GM18873 (cell line): Measurements from ENCODE around the gene GDNF.
"Not testable (repeated sequence)": the region's sequence is repeated elsewhere in the genome, so short reads cannot be mapped to it uniquely, and the experiment has no call there.

Experiments used
- ATAC-seq: cut with Tn5 transposase; IDR thresholded peaks from one replicate; pipeline ENCODE4 v1.9.1; 2021; ENCODE audit warnings: mild to moderate bottlenecking, moderate library complexity, moderate number of reproducible peaks; ENCODE audit not compliant: unreplicated experiment, low FRiP score

GDNF gene

DNA sequence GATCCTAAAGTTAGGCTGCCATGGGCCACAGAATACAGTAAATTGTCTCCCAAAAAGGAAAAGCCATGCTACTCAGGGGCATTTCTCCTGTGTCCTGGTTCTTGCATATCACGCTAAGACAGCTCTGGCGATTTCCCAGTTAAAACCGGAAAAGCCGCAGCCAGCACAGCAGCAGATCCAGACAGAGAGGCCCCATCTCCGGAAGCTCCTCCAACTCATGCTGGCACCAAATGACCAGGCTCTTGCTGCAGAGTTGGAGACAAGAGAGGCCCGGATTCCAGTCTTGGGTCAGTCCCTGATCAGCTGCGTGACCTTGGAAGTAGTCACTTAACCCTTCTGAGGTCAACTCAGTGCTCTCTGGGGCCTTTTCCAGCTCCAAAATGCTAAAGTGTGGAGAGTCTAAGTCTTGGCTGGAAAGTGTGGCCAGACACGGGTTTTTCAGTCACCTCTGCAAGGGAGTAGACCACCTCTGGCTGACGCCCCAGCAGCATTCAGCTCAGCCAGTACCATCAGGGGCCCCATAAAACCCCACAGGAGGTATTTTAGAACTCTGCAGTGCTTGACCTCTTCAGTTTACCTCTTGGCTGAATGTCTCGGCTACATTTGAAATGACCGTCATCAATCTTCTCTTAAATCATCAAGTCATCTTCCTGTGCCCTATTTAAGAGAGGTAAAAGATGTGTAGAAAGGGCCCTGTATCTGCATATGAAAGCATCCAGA, 16.2 kb downstream of the GDNF start:
- ATAC-seq, result no peak

- no peak for ATAC-seq
Measured at GRCh38 chr5:37816883-37817282, 23.0 kb downstream of the GDNF start.

DNA sequence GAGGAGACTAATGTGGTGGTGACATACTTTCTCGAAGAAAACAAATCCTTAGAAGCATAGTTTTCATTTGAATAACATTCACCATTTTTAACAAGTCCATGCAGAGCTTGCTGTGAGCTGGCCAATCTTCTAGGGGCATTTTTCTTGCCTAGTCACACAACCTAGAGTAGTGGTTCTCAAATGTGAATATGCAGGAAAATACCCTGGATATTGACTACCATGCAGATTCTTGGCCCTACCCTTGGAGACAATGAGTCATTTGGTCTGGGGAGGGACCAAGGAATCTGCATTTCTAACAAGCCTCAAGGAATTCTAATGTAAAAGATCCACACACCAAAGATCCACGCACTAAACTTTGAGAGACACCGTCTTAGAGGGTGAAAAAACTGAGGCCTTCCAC, 23.5 kb downstream of the GDNF start:
- ATAC-seq, result no peak

DNA sequence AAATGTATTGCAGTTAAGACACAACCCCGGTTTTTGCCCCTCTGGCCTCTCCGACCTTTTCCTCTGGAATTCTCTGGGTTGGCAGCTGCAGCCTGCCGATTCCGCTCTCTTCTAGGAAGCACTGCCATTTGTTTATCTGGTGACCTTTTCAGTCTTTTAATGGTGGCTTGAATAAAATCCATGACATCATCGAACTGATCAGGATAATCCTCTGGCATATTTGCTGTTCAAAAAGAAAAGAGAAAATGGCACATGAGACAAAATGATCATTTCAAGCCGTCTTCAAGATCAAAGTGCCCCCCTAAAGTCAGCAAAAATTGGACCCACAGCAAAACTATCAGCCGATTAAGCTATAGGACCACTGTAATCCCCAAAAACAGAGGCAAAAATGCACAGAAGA, 23.9 kb downstream of the GDNF start:
- ATAC-seq, result no peak

DNA sequence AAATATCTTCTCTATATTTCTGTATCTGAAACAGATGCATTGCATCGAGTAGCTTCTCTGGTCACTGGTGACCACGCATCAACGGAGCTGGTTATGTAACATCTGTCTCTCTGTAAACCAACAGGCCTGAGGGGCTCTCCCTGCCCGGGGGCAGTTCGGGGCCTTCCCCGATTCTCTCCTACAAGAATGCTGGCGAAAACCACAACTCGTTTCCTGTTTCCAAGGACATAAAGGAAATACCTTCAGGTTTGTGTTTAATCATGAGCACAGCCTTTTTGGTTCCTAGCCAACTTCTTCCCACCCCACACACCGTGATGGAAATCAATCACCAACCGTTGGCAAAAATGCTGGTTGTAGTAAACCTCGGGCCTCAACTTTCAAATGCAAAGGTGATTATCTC, 25.1 kb downstream of the GDNF start:
- no peak for ATAC-seq

GRCh38 chr5:37812365-37812764, 27.5 kb downstream of the GDNF start:
- no peak for ATAC-seq

- ATAC-seq, result no peak
Measured at GRCh38 chr5:37811866-37812265, 28.0 kb downstream of the GDNF start.

DNA sequence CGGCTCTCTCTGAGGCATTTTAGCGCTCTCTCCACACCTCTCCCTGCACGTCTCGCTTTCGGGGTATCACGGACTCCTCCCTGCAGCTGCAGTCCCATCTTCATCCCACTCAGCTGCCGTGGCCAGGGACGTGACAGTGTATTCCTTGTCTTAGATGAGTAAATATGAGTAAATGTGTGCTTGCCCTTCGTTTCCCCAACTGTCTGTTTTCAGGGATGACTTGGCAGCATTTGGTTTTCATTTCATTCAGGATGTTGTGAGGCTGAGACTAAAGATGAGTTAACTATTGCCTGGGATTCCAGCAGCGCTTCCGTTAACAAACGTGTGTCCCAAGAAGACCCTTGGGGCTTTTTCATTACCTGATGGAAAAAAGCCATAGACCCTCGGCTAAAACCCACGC, 29.5 kb downstream of the GDNF start:
- ATAC-seq, result no peak

GRCh38 chr5:37808945-37809344, 30.9 kb downstream of the GDNF start:
- no peak for ATAC-seq

- ATAC-seq, result no peak
Measured at GRCh38 chr5:37807621-37808301, 32.1 kb downstream of the GDNF start.

DNA sequence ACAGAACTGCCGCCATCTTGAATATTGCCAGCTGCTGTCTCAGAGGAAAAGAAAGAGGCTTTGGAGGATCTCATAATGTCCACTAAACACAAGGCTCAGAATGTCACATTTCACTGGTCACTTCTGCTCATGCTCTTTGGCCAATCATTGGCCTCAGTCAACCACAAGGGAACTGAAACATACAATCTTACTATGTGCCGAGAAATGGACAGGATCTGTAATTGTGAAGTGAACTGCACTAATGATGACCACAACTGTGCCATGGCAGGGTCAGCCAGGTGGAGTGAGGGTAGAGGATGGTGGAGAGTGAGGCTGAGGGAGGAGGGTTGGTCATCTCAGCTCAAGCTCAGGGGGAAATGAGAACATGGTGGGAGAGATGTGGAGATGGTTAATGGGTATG, 32.8 kb downstream of the GDNF start:
- no peak for ATAC-seq

GRCh38 chr5:37806476-37806875, 33.4 kb downstream of the GDNF start:
- ATAC-seq, result no peak

- ATAC-seq, result no peak
Measured at GRCh38 chr5:37806016-37806415, 33.8 kb downstream of the GDNF start.

GRCh38 chr5:37804401-37804800, 35.4 kb downstream of the GDNF start:
- ATAC-seq, result no peak

DNA sequence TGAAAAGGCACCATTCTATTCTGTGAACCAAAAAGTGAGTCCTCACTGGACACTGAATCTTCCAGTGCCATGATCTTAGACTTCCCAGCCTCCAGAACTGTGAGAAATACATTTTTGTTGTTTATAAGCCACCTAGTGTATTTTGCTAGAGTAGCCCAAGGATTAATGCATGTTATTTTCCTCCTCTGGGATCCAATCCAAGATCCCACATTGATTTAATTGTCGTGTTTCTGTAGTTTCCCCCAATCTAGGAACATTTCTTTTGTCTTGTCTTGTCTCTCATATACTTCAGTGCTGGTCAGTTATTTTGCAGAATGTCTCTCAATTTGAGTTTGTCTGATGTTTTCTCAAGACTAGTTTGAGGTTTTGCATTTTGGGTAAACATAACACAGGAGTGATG, 36.4 kb downstream of the GDNF start:
- ATAC-seq, result no peak

GRCh38 chr5:37801521-37801920, 38.3 kb downstream of the GDNF start:
- no peak for ATAC-seq

DNA sequence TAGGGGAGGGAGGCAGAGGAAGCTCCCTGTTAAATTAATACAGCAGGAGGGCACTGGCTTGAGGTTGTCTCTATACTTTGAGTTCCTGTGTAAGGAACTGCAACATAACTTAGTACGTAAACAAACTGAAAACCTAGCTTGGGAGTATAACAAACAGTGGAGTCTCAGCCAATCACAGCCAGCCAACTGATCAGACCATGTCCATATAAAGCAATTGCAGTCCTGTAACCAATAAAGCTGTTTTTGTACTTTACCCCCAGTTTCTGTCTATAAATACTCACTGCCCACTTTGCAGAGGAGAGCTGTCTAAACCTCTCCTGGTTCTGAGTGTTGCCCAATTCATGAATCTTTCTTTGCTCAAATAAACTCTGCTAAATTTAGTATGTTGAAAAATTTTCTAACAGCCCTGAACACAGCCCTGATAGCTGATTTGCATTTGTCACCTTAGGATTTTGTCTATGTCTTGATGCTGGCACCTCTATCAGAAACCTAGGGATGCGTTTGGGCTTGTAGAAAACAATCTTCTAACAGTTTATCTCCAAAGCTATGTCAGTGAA, 39.9 kb downstream of the GDNF start:
- no peak for ATAC-seq

DNA sequence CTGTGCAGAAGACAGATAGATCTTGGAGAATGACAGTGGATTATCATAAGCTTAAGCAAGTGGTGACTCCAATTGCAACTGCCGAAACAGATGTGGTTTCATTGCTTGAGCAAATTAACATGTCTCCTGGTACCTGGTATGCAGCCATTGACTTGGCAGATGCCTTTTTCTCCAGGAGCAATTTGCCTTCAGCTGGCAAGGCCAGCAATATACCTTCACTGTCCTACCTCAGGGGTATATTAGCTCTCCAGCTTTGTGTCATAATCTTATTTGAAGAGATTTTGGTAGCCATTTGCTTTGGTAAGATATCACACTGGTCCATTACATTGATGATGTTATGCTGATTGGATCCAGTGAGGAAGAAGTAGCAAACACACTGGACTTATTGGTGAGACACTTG, 43.4 kb downstream of the GDNF start:
- ATAC-seq, result not testable (repeated sequence)

DNA sequence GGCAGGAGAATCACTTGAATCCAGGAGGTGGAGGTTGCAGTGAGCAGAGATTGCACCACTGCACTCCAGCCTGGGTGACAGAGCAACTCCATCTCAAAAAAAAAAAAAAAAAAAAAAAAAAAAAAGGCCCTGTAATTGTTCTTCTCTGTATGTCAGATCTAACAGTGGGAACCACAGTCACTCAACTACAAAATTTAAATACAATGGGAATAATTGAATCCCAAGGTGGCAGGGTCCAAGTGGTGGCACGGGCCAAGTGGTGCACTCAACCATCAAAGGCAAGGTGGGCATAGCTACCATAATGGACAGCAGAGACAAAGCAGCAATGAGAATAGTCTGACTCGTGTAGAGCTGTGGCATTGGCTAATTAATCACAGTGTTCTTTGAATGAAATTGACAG, 44.5 kb downstream of the GDNF start:
- not testable (repeated sequence) for ATAC-seq

GRCh38 chr5:37792975-37793631, 46.7 kb downstream of the GDNF start:
- ATAC-seq, result no peak

- ATAC-seq, result no peak
Measured at GRCh38 chr5:37791321-37791720, 48.5 kb downstream of the GDNF start.
